Stimulated activated CD4-positive, alpha-beta T cell treated with anti-CD3 and anti-CD28 coated beads, Interleukin-1b, Interleukin-23, amount 100 ng/mL, for 4 hours (primary cell): Measurements from ENCODE around the gene CRACDL.

Experiments used
- DNase-seq, 2 donors: peaks; one replicate each; pipeline ENCODE4 v3.0.0-alpha.2; 2020; ENCODE audit warnings: low read depth in 2 of 2

Gene CRACDL

DNA sequence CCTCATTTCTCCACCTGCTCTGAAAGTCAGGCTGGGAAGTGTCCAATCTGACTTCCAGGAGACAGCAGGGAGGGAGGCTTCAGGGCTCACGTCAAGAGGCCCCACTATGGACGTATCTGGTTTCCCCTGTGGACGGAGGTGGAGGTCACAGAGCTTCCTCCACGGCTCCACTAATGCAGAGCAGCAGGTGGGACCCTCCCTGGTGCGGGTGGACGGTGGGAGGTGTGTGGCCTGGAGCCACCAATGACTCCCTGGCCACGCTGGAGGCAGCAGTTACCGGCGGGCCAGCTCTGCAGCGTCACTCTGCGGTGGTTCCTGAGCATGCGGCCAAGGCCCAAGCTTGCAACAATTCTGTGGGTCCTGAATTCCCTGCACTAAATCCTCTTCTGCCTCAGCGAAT, 9.0 kb downstream of the CRACDL start:
- DNase-seq = no peak

DNA sequence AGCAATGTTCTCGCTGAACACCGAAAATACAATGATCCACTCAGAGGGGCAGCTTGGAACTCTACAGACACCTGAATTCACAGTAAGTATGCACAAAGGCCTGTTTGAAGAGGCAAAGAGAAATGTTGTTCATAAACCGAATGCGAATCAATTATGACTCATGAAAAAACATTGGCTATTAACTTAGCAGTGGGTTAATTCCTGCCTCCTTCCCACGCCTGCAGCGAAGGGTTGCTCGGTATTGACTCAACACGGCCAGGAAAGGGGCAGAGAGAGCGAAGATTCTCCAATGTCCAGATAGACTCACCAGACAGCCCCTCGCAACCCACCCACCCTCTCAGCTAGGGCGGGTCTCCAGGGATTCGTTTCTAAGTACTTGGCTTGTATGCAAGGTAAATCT, 9.4 kb downstream of the CRACDL start:
- DNase-seq = no peak

DNA sequence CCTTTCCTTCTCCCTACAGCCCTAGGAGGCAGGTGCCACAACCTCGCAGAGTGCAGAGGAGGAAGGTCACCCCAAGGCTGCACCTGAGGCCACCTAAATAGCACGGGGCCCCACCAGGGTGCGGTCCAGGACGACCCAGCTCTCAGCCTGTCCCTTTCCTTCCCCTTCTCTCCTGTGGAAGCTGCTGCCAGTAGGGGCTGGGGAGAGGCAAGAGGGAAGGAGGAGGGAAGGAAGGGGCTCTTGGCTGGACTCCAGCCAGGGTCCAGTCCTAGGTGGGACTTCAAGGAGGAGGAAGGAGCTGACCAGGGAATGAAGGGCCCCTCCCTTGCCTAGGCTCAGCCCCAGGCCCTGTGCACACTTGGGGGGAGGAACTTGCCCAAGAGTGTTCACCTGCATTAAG, 11.1 kb downstream of the CRACDL start:
- no peak for DNase-seq

DNA sequence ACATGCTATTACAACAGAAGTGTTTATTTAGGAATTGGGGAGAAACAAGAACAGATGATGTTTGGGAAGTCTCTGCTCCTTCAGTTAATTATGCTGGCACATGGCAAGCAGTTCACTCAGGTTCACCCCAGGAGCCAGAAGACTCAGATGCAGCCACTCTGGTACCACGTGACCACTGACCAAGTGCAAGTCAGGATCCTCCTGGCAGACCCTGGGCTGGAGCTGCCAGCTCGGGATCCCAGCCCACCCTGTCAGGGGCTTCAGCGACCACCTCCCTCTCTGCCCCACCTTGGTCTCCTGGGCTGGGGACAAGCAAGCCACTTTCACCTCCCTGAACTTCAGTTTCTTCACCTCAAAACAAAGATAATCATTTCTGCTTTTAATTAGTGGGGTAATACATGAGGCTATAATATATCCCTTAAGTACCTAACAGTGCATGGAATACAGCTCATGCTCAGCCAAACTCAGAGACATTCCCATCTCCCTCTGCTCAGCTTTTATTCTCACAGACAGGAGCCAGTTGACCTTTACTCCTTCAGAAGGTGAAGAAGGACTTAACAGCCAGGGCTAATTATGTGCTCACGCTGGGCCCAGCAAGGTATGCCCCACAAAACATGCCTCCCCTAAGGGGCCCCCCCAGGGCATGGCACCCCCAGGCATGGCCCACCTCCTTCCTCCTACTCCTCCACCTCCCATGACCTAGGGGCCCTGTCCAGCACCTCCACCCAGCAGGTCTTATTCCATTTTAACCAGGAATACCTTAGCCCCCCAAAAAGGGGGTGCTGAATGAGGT, 11.8 kb downstream of the CRACDL start:
- DNase-seq = no peak

DNA sequence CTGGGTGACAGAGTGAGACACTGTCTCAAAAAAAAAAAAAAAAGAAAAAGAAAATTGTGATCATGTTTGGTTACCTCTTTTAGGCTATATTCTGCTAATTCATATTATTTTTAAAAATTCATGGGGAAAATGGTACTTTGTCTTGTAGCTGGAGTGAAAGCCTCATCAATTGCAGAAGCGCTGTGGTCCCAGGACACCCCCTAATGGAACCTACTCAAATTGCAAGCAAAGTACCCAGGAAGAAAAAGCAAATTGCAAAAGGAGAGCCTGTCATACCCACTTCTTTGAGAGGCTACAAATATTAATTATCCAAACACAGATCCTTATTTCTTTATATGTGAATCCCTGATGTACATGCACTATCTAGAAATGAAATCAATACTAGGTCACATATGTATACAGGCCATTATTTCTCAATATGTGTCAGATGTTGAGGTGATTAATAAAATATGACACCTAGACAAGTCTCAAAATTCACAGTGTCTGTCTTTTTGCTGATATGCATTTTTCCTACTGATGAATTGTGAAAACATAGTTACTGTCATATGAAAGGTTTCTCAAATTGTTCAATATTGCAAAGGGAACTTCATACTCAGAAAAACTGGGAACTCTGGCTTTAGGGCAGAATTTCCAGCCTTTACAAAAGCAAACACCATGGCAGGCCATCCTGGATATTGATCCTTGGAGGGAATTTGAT, 12.6 kb downstream of the CRACDL start:
- DNase-seq = no peak

DNA sequence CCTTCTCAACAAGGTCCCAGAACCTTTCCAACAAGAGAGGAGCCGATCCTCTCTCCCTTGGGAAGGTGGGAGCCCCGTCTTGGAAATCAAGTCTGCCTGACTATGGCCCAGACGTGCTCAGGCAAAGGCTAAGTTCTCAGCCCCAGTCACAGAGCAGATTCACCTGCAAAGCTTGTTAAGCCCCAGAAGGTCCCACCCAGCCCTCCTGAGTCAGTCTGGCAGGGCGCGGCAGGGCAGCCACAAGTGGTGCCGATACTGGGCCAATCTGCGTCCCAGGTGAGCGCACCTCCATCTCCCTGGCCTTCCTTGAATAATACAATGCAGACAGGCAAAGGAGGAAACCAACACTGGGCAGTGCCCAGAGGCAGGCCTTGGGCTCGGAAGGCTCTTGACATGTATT, 15.0 kb downstream of the CRACDL start:
- DNase-seq = no peak

DNA sequence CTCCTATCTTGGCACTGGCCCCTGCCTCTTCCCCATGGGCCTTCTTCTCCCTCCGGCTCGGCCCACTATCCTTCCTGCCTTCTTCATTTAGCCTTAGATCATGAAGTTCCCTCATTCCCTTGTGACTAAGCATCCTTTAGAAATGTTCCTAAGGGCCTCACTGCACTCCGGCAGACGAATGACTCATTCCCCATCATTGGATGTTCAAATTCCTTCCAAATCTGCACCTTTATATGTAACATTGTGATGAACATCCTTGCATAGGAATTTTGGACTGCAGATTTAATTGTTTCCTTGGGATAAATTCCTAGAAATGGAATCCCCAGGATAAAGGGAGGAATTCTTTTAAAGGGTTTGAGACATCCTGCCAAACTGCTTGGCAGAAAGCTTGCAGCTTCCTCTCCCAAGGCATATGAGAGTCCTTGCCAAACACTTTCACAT, 19.0 kb downstream of the CRACDL start:
- no peak for DNase-seq

DNA sequence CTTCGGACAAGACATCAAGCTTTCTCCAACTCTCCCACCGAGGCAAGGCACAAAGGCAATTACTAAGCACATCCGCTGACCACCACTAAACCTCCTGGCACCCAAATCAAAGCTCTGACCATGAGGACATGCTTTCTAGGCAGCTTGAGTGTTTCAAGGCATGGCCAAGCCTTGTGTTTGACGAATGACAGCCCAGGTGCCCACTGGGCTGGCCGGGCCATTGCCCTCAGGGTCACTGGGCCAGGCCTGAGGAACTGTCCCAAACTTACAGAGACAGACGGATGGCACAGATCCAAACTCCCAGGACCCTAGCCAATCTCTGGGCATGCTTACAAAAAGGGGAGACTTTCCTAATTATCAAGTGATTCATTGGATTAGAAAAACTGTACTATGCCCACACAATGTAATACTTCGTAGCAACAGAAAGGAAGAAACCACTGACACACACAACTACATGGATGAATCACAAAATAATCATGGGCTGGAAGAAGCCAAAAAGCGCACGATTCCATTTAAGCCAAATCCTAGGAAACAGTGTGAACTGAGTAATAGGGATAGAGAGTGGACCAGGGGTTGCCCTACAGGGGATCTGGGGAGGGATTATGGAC, 20.2 kb downstream of the CRACDL start:
- DNase-seq = no peak

DNA sequence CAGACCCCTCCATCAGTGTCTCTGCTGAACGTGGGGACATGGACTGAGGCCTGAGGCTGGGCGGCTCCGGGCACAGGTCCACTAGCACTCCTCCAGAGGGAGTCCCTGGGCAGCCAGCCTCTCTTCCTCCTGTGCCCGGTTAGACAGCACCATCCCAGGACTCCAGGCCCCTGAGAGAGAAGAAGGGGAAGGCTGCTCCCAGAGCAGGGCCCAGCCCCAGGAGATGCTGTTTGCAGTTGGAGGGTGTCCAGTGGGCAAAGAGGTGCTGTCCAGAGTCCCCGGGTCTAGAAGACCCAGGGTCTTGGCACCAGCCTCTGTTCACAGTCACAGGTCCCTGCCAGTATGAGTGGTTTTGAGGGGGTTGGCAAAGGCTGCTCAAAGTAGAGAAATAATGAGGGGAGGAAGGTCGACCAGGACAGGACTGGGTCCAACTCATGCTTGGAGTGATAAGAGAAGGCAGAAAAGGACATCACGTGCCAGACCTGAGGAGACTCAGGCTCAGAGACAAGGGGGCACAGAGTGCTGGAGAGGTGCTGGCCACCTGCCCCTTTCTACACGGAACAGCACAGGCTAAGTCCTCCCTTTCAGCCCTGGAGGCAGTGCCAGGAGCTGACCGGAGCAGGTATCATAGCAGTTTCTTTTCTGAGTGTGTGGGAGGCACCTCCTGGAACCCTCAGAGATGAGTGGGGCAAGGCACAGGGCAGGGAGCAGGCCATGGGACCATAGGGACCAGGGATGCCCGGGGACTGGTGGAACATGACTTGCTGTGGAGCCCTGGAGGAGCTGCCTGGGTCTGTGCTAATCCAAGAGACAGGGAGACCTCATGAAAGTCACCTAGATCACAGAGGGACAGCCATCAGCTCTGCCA, 21.1 kb downstream of the CRACDL start:
- DNase-seq = no peak

DNA sequence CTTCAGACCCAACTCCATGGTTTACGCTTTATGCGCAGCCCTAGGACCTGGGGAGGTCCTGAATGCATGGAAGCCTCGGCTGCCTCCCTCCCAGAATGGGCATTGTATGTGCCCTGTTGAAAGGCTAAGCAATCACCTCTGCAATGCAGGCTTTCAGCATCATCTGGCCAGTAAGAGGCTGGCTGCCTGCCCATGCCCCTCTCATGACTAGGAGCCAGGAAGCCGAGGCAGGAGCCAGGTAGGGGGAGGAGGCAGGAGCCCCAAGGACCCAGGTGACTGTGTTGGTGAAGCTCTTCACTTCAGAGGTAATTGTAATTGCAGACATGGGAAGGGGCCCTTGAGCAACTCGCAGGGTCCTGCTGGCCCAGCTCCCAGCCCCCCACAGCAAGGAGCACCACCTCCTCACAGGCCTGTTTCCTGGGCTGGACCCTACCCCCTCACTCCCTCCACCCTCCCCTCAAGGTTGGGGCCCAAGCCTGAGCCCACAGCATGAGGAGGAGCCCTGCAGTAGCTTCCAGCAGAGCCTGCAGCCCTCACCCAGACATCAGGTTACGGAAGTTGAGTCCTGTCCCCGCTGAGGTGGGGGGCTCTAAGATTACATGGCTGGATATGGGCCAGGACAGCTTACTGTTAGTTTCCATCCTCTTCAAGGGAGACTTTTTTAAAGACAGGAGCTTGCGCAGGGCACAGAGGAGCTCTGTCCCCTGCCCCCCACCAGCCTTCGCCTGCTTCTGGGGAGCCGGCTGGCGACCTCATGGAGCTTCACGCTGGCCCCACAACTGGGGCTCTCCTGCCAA, 21.9 kb downstream of the CRACDL start:
- DNase-seq = no peak

DNA sequence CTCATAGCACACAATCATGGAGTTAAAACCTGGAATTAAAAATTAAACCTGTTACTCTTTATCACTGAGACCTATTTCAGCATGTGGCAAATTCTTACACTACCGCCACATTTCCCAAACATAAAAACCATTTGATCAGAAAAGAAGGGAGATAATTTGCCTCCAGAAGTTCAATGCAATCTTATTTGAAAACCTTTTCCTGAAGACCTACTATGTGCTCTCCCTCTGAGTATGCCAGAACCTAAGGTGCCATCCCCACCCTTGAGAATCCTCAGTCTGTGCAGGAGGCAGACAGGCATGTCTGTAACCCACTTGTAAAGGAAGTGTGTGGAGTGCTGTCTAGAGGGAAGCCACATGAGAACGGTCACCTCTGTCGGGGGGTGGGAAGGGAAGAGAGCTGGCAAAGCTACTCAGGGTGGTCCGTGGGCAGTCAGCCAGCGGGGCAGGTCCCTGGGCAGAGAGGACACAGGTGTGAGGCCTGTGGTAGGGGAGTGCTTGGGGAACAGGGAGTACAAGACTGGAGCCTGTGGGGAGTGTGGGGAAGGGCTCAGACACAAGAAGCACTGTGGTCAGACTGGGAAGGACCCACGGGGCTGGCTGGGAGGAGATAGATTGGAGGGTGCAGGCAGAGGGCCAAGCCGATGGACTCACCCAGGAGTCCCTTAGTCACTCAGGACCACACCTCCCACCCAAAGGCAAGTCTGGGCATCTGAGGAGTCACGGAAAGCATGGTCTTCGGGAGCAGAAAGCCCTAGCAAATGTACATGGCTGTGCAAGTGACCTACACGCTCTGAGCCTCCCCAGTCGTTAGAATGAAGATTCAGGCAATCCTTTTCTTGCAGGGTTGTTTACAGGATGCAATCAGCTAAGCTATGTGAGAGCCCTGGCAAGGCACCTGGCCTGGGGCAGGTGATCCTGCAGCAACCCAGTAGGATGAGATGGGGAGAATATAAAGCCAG, 22.8 kb downstream of the CRACDL start:
- no peak for DNase-seq

DNA sequence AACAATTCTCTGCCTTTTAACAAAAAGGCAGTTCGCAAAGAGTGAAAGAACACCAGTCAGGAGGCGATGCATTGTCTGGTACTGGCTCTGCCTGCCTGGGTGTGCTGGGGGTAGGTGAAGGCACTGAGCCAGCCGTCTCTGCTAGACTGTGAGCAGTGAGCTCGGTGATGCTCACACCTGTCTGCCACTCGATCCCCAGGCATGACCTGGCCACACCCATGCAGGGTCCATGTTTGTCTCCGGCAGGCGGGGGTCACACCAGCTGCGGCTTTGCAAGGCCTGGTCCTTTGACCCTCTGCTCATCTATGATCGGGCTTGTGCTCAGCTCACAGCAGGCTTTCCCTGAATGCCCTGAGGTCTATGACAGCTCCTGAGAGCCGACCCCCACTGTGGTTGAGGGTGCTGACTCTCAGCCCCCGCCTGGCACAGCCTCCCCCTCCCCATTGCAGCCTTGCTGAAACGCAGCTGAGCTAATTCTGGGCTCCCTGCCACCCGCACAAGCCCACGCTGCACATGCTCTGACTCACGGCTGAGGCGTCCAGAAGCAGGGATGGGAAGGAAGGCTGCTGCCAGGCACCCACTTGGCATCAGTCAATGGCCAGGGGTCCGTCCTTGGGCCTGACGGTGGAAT, 23.7 kb downstream of the CRACDL start:
- DNase-seq = no peak

DNA sequence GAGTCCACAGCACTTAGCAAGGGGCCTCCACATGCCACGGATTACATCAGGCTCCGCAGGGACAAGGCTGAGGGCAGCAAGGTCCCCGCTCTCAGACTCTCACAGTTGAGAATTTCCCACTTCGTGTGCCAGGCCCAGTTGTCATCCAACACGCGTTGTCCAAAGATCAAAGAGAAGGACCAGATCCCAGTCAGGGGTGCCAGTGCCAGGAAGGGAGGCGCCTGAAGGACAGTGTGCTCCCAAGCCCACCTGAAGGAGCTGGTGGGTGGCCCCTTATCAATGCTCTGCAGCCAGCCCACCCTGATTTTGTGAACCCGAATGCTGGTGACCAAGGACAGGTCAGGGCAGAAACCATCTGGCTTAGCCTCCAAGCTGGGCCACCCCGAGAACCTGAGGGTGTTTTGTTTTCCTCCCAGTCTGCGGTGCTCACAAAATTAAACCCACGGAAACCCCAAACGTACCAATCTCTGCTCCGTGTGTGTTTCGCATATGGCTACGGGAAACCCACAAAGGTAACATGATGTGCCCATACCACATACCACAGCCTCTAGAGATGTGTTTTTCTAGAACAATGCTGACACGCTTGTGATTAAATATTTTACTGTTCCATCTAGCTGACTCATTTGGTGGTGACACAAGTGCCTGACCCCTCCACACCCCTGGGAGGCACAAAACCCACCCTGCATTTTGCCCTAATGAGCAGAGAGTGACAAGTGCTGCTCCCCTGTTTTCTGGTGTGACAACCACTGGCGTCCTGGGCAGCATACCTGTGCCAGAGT, 24.5 kb downstream of the CRACDL start:
- no peak for DNase-seq

DNA sequence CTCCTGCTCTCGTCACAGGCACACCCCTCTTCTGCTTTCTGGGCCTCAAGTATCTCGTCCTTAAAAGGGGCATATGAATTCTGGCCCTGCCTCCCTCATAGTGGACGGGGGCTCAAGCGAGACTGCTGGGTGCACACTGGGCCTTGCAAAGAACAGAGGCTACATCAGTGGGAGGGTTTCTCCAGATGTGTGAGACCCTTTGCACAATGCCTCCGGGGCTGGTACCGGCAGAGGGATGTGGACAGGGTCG, 25.0 kb downstream of the CRACDL start:
- DNase-seq = no peak

DNA sequence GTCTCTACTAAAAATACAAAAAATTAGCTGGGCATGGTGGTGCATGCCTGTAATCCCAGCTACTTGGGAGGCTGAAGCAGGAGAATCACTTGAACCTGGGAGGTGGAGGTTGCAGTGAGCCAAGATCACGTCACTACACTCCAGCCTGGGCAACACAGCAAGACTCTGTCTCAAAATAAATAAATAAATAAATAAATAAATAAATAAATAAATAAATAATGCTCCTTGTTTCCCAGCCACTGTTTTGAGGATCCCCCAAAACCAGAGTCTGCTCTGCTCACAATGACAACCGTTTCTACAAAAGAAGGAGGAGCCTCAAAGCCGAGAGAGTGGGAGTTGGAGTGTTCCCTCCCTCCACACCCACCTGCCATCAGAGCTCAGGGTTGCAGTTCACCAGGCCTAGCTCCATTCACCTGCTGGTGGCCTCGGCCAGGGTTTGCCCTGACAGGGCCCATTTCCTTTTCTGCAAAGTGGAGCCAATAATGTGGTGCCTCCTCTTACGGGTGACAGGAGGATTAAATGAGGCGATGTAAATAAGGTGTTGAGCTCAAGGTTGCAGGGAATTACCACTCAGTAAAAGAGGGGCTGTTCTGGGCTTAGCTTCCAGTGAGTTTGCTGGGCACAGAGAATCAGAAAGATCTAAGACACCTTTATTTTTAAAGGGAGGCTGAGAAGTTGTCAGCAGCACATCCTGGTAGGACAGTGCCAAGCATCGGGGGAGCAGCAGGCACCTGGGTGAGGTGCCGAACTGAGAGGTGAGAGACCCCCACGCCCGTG, 25.5 kb downstream of the CRACDL start:
- no peak for DNase-seq

DNA sequence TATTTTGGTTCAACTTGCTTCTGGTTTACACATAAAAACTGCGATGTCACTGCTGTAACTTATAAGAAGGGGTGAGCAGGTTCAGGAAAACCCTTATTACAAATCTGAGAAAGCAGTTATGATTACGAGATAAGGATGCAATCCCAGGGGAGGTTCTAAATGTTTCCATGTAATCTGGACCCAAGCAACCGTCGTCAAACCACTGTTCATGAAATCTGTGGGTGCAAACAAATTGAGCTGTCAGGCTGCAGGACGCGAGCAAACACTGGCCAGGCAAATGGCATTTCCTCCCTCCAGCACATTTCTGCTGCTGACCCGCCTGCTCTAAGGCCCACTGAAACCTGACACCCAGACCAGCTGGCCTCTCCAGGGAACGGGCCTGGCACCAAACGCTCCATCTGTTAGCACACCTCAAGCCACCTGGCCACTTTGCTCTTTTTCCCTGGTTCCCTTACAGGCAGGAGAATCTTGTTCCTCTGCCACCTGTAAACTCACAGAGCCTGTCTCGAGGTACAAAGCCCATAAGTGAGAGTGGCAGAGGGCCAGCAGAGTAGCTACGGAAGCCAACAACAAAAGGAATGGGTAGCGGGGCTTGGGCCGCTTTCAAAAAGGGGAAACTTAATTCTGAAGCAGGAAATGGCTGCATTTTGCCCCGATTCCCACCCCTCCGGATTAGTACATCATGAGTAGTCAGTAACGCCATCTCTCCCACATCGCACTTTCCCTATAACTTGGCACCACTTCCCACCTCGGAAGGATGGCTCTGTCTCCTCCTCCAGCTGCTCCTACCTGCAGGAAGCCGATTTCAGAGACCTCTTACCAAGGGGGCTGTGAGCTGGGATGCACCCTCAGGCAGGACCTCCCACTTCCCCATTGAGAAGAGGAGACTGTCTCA, 26.5 kb downstream of the CRACDL start:
- no peak for DNase-seq

DNA sequence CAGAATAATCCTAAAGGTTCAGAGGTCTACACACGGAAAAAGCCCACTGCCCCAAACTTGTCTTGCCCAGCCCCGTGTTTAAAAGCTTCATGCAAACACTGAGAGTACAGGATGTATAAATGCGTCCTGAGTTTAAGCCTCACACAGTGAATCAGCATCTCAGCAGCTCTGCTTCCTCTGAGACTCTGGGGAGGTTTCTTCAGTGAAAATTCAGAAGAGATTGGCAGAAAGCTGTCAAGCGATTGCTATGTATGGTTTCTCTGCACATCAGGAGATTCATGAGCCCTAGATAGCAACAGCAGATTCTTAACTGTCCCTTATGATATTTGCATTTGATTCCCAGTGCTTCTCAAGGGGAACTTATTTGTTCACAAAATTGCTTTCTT, 27.1 kb downstream of the CRACDL start:
- DNase-seq = no peak
